HL-60 (cell line): ENCODE measurements around the gene KIF3A.

Experiments
- DNase-seq, 2 experiments: peaks; one replicate each; pipeline ENCODE4 v3.0.0-alpha.2; 2010 to 2020; ENCODE audit warnings: low read depth in 1 of 2, low spot score in 1 of 2
- H3K27ac ChIP-seq: fragments of 250-450 bp; sonication (Bioruptor Pico); replicated peaks from 2 replicates; pipeline ENCODE4 v1.5.1; 2020; ENCODE audit warnings: mild to moderate bottlenecking, moderate library complexity
- H3K27me3 ChIP-seq: fragments of 250-450 bp; sonication (Bioruptor Pico); 2 replicates; pipeline ENCODE4 v1.5.1; 2021; ENCODE audit warnings: mild to moderate bottlenecking, moderate library complexity; ENCODE audit not compliant: insufficient read depth, poor library complexity, severe bottlenecking
- H3K4me3 ChIP-seq: replicated peaks from 2 replicates; pipeline ENCODE4 v1.5.1; 2011; ENCODE audit warnings: mild to moderate bottlenecking, control low read depth, low read length; ENCODE audit not compliant: insufficient read depth
- CTCF ChIP-seq: IDR thresholded peaks from one replicate; pipeline ENCODE4 v1.5.1; 2011; ENCODE audit warnings: low read length, control low read depth, inconsistent platforms; ENCODE audit not compliant: insufficient read depth
- GABPA ChIP-seq: IDR thresholded peaks from 2 replicates; pipeline ENCODE4 v1.6.1; 2012; ENCODE audit warnings: low read depth
- POLR2AphosphoS5 ChIP-seq: IDR thresholded peaks from 2 replicates; pipeline ENCODE4 v1.6.1; 2012; ENCODE audit warnings: low read depth
- SPI1 ChIP-seq: IDR thresholded peaks from 2 replicates; pipeline ENCODE4 v1.6.1; 2012; ENCODE audit warnings: low read depth, mild to moderate bottlenecking, borderline replicate concordance
- TF ChIP-seq, protein P1 (sequence below): IDR thresholded peaks from 2 replicates; pipeline ENCODE4 v1.6.1; 2012; ENCODE audit warnings: low read depth; ENCODE audit not compliant: insufficient replicate concordance

KIF3A gene

GRCh38 chr5:132776938-132777208 is 39.5 kb upstream of the KIF3A start:
- Histone ChIP-seq H3K27ac (no peak overlapping the region), H3K4me3 (peak overlapping the region; percentile 55), H3K27me3 (no peaks in the 10 kb centered on the region)
- TF ChIP-seq SPI1 (no peak), POLR2AphosphoS5 (no peak), GABPA (no peak), CTCF (no peak)
- TF ChIP-seq, protein P1, sequence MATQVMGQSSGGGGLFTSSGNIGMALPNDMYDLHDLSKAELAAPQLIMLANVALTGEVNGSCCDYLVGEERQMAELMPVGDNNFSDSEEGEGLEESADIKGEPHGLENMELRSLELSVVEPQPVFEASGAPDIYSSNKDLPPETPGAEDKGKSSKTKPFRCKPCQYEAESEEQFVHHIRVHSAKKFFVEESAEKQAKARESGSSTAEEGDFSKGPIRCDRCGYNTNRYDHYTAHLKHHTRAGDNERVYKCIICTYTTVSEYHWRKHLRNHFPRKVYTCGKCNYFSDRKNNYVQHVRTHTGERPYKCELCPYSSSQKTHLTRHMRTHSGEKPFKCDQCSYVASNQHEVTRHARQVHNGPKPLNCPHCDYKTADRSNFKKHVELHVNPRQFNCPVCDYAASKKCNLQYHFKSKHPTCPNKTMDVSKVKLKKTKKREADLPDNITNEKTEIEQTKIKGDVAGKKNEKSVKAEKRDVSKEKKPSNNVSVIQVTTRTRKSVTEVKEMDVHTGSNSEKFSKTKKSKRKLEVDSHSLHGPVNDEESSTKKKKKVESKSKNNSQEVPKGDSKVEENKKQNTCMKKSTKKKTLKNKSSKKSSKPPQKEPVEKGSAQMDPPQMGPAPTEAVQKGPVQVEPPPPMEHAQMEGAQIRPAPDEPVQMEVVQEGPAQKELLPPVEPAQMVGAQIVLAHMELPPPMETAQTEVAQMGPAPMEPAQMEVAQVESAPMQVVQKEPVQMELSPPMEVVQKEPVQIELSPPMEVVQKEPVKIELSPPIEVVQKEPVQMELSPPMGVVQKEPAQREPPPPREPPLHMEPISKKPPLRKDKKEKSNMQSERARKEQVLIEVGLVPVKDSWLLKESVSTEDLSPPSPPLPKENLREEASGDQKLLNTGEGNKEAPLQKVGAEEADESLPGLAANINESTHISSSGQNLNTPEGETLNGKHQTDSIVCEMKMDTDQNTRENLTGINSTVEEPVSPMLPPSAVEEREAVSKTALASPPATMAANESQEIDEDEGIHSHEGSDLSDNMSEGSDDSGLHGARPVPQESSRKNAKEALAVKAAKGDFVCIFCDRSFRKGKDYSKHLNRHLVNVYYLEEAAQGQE: no peak
- DNase-seq: no peak

GRCh38 chr5:132776131-132776937 is 39.0 kb upstream of the KIF3A start:
- H3K27ac ChIP-seq: no peak overlapping the region
- peak overlapping the region; percentile 55 for H3K4me3 ChIP-seq
- TF ChIP-seq GABPA (no peak), POLR2AphosphoS5 (no peak), CTCF (no peak), SPI1 (no peak)
- TF ChIP-seq, protein P1: no peak
- H3K27me3 ChIP-seq: no peaks in the 10 kb centered on the region
- DNase-seq: no peak

DNA sequence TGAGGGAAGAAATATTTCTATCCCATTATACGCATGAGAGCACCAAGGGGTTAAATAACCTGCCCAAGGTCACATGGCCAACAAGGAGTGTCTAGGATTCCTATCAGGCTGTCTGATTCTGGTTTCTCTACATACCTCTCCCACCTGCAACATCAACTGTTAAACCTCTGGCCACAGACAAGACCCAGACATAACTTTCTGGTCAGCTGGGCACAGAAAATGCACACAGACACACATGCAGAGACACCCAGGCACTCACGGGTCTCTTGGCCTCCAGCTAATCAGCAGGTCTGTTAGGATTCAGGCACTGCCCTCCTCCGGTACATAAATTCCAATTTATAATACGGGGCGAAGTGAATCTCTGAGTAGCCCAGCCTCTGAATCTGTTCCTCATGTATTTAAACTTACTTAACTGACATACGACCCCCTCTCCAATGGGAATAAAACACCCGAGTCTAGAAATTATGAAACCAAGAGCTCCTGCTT is 38.2 kb upstream of the KIF3A start:
- no peaks in the 10 kb centered on the region for H3K27me3 ChIP-seq
- no peak overlapping the region for H3K4me3 ChIP-seq
- no peak for DNase-seq
- no peak overlapping the region for H3K27ac ChIP-seq
- no peak for TF ChIP-seq POLR2AphosphoS5
- TF ChIP-seq CTCF: no peak
- no peak for TF ChIP-seq GABPA
- TF ChIP-seq, protein P1: no peak
- TF ChIP-seq SPI1: no peak
